ENCODE results near the gene CUL7. TPM values are rescaled to one million over a fixed set of nuclear protein-coding genes. Genes with fewer than 3 reads are reported as not detected.
A peak's percentile ranks its signal among the peaks of the same experiment; 100 is the strongest.

The CUL7 gene
- polyA plus RNA-seq, 1 donor (not counting 4 experiments of a cell fraction or from before 2014, with no cell fraction given) = 8.1 TPM

DNA sequence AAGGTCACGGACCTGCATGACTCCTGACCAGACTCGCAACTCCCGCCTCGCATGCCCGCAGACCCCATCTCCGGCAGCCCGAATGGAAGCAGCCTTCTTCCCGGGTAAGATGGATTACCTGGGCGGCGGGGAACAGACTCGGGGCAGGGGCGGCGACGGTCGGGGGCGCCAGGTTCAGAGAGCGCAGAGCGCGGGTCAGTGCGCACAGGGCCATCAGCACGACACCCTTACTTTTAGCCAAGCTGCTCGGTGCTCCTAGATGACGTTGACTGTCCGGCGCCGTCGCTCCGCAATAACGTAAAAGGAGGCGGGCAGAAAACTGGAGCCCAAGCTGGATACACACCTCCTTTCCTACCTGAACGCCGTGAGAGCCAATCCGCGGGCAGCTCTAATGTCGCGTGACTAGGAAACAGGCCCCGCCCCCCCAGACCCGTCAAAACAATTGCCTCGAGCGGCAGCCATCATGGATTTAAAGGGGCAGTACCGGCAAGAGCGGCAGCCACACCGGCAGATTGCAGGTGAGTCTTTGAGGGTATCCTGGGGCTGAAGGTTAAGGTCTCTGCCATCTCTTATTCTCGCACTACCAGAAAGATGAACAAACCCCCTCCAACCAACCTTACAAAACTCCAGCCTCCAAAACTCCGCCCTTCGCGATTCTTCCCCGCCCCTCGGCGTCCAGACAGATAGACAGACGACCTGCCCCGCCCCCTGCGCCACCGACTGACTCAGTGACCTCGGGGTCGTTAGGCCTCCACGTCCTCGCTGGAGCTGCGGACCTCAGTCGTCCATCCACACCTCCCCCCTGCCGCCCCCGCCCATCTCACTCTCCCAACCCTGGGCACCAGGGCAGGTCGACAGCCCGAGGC is 5.8 kb upstream of the CUL7 start, which contains the start of the genes KLC4 and MRPL2:
Gene KLC4 (plus strand): TSS at position 464 of the 866 bp plus-strand sequence. CDS start 1,705 bp downstream, outside the sequence.
Gene MRPL2 (minus strand): TSS at position 267 of the 866 bp plus-strand sequence. CDS start 53 bp downstream, at position 214.
- TF ChIP-seq EZH2 (IDR thresholded peaks at IDR 0.05; ENCODE audit: low read length) = no peak
- TF ChIP-seq, protein P1, sequence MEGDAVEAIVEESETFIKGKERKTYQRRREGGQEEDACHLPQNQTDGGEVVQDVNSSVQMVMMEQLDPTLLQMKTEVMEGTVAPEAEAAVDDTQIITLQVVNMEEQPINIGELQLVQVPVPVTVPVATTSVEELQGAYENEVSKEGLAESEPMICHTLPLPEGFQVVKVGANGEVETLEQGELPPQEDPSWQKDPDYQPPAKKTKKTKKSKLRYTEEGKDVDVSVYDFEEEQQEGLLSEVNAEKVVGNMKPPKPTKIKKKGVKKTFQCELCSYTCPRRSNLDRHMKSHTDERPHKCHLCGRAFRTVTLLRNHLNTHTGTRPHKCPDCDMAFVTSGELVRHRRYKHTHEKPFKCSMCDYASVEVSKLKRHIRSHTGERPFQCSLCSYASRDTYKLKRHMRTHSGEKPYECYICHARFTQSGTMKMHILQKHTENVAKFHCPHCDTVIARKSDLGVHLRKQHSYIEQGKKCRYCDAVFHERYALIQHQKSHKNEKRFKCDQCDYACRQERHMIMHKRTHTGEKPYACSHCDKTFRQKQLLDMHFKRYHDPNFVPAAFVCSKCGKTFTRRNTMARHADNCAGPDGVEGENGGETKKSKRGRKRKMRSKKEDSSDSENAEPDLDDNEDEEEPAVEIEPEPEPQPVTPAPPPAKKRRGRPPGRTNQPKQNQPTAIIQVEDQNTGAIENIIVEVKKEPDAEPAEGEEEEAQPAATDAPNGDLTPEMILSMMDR (optimal IDR thresholded peaks at IDR 0.05 in 1 of 3, IDR thresholded peaks at IDR 0.05 in 1 of 3, conservative IDR thresholded peaks at IDR 0.05 in 1 of 3; ENCODE audit: extremely low read depth in 1 of 3, insufficient read depth in 2 of 3, low read length in 3 of 3) = no peak
- no peaks in the 10 kb centered on the region for H3K9me1 ChIP-seq (ENCODE audit: control insufficient read depth, extremely low read depth, insufficient read depth, low read length)
- no peaks in the 10 kb centered on the region for H4K20me1 ChIP-seq (ENCODE audit: control insufficient read depth, extremely low read depth, insufficient read depth, low read length)
- H3K9me3 ChIP-seq (ENCODE audit: control insufficient read depth, low read depth, low read length) = no peaks in the 10 kb centered on the region
- peak within 1 kb of the TSS; percentile 99 for H2AFZ ChIP-seq (ENCODE audit: control insufficient read depth, low read length)
- H3K36me3 ChIP-seq (ENCODE audit: control insufficient read depth in 2 of 2, extremely low read depth in 1 of 2, insufficient read depth in 2 of 2, low read length in 2 of 2) = peaks cover 6 to 18% of the 10 kb centered on the region in 2 experiments
- H3K4me2 ChIP-seq (ENCODE audit: control insufficient read depth, extremely low read depth, insufficient read depth, low read depth, low read length) = peak within 1 kb of the TSS; percentile 90
- dilution Hi-C loops (cut with MboI; ENCODE audit: extremely low pct_ligation_motif_present, low sequenced_read_pairs) = no loop called here
- peaks cover 12% of the 10 kb centered on the region for H3K4me1 ChIP-seq (ENCODE audit: control insufficient read depth, extremely low read depth, insufficient read depth, low read length)
- H3K27me3 ChIP-seq (ENCODE audit: control insufficient read depth, extremely low read depth, insufficient read depth, low read length) = no peaks in the 10 kb centered on the region
- FAIRE-seq (peak; percentile 58), DNase-seq (ENCODE audit: low read depth, low spot score) (peak; percentile 89)
- H3K4me3 ChIP-seq (ENCODE audit: control insufficient read depth in 2 of 3, extremely low read depth in 1 of 3, insufficient read depth in 2 of 3, low read depth in 1 of 3, low read length in 3 of 3) = peak within 1 kb of the TSS; percentile 56 to 100 (median 99)
- H3K79me2 ChIP-seq (ENCODE audit: control insufficient read depth, insufficient read depth, low read length) = peaks cover 16% of the 10 kb centered on the region
- peak within 1 kb of the TSS; percentile 99 for H3K27ac ChIP-seq (ENCODE audit: control insufficient read depth, insufficient read depth, low read length)
- peak within 1 kb of the TSS; percentile 98 for H3K9ac ChIP-seq (ENCODE audit: control insufficient read depth, extremely low read depth, insufficient read depth, low read length)

DNA sequence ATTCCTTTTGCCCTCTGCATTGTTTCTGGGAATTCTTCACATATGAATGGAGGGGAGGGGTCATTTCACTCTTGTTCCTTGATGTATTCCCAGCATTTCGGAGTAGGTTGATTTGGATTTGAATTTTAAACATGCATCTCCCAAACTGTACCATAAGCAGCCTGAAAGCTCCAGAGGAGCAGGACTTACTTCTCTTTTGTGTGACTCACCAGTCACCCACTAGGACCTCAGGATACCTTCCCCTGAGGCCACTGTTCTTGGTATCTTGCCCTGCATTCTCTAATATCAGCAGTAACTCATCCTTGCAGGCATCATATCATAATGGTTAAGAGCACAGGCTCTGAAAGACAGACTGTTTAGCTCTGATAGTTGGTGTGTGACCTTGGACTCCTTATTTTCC is 4.9 kb upstream of the CUL7 start:
- H3K79me2 ChIP-seq (ENCODE audit: control insufficient read depth, insufficient read depth, low read length) = peaks cover 16% of the 10 kb centered on the region
- TF ChIP-seq EZH2 (IDR thresholded peaks at IDR 0.05; ENCODE audit: low read length) = no peak
- TF ChIP-seq, protein P1 (optimal IDR thresholded peaks at IDR 0.05 in 1 of 3, IDR thresholded peaks at IDR 0.05 in 1 of 3, conservative IDR thresholded peaks at IDR 0.05 in 1 of 3; ENCODE audit: extremely low read depth in 1 of 3, insufficient read depth in 2 of 3, low read length in 3 of 3) = no peak
- H3K4me2 ChIP-seq (ENCODE audit: control insufficient read depth, extremely low read depth, insufficient read depth, low read depth, low read length) = peak overlapping the region; percentile 82
- no peaks in the 10 kb centered on the region for H3K27me3 ChIP-seq (ENCODE audit: control insufficient read depth, extremely low read depth, insufficient read depth, low read length)
- H3K4me1 ChIP-seq (ENCODE audit: control insufficient read depth, extremely low read depth, insufficient read depth, low read length) = peaks cover 17% of the 10 kb centered on the region
- dilution Hi-C loops (cut with MboI; ENCODE audit: extremely low pct_ligation_motif_present, low sequenced_read_pairs) = no loop called here
- H2AFZ ChIP-seq (ENCODE audit: control insufficient read depth, low read length) = no peak overlapping the region
- peaks cover 9 to 19% of the 10 kb centered on the region in 2 experiments for H3K36me3 ChIP-seq (ENCODE audit: control insufficient read depth in 2 of 2, extremely low read depth in 1 of 2, insufficient read depth in 2 of 2, low read length in 2 of 2)
- no peaks in the 10 kb centered on the region for H4K20me1 ChIP-seq (ENCODE audit: control insufficient read depth, extremely low read depth, insufficient read depth, low read length)
- H3K9me1 ChIP-seq (ENCODE audit: control insufficient read depth, extremely low read depth, insufficient read depth, low read length) = no peaks in the 10 kb centered on the region
- H3K9ac ChIP-seq (ENCODE audit: control insufficient read depth, extremely low read depth, insufficient read depth, low read length) = peak overlapping the region; percentile 98
- H3K9me3 ChIP-seq (ENCODE audit: control insufficient read depth, low read depth, low read length) = no peaks in the 10 kb centered on the region
- no peak for FAIRE-seq
- DNase-seq (ENCODE audit: low read depth, low spot score) = no peak
- peak overlapping the region; percentile 99 for H3K27ac ChIP-seq (ENCODE audit: control insufficient read depth, insufficient read depth, low read length)
- peak overlapping the region; percentile 56 to 100 (median 99) for H3K4me3 ChIP-seq (ENCODE audit: control insufficient read depth in 2 of 3, extremely low read depth in 1 of 3, insufficient read depth in 2 of 3, low read depth in 1 of 3, low read length in 3 of 3)

Measured in keratinocyte (primary cell).